ENCODE results near the gene ATF1. TPM values are rescaled to one million over a fixed set of nuclear protein-coding genes. Genes with fewer than 3 reads are reported as not detected.
"Not testable (repeated sequence)": the region's sequence is repeated elsewhere in the genome, so short reads cannot be mapped to it uniquely, and the experiment has no call there.

Gene ATF1
- total and polyA plus RNA-seq, 8 donors: 0.58 to 42.0 (median 14.5) TPM

DNA sequence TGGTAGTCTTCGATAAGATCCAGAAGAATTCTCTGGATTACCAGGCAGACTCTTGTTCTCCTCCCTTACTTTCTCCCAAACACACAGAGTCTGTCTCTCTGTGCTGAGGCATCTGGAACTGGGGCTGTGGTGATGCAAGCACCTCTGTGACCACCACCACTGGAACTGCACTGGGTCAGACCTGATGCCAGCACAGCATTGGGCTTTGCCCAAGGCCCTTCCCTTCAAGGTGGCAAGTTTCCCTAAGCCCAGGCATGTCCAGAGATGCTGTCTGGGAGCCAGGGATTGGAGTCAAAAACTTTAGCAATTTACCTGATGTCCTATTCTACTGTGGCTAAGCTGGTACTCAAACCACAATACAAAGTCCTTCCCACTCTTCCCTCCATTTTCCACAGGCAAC is 64.2 kb downstream of the ATF1 start:
- Histone ChIP-seq H3K4me3 (no peak overlapping the region), H3K36me3 (no peaks in the 10 kb centered on the region), H3K9me3 (peaks cover 0 to 9% (median 4%) of the 10 kb centered on the region in 4 donors), H3K27me3 (no peaks in the 10 kb centered on the region), H3K27ac (no peak overlapping the region), H3K4me1 (peaks cover 0 to 14% (median 8%) of the 10 kb centered on the region in 4 donors)
- no peak for DNase-seq
- 90 to 100% (median 95%) methylated on average over 1 of the region's 1 CpG for WGBS, 5 donors
- intact Hi-C loops (cut with DNase I; ENCODE audit: low total_unique reads): loop anchor here (5.0 kb wide), 1 partner anchor 159 kb away; no protein-coding TSS in a partner anchor
- TF ChIP-seq POLR2AphosphoS5 (IDR thresholded peaks at IDR 0.05): no peak
- TF ChIP-seq, protein P1, sequence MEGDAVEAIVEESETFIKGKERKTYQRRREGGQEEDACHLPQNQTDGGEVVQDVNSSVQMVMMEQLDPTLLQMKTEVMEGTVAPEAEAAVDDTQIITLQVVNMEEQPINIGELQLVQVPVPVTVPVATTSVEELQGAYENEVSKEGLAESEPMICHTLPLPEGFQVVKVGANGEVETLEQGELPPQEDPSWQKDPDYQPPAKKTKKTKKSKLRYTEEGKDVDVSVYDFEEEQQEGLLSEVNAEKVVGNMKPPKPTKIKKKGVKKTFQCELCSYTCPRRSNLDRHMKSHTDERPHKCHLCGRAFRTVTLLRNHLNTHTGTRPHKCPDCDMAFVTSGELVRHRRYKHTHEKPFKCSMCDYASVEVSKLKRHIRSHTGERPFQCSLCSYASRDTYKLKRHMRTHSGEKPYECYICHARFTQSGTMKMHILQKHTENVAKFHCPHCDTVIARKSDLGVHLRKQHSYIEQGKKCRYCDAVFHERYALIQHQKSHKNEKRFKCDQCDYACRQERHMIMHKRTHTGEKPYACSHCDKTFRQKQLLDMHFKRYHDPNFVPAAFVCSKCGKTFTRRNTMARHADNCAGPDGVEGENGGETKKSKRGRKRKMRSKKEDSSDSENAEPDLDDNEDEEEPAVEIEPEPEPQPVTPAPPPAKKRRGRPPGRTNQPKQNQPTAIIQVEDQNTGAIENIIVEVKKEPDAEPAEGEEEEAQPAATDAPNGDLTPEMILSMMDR (IDR thresholded peaks at IDR 0.05): no peak
- no peak for TF ChIP-seq POLR2A (IDR thresholded peaks at IDR 0.05)
- no peak for TF ChIP-seq EP300 (IDR thresholded peaks at IDR 0.05)

DNA sequence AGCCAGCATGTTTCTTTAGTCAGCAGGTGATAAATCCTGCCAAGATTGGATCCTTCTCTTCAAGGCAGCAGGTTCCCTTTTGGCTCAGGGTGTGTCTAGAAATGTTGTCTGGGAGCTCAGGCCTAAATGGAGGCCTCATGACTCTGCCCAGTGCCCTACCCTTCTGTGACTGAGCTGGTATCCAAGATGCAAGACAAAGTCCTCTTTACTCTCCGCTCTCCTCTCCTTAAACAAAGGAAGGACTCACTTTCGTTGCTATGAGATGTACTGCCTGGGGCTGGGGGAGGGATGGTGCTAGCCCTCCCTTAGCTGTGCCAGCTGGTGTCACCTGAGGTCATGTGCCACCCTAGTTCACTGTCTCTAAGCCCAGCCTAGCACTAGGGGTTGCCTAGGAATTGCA is 65.0 kb downstream of the ATF1 start:
- H3K4me3 ChIP-seq: no peak overlapping the region
- peaks cover 0 to 14% (median 8%) of the 10 kb centered on the region in 4 donors for H3K4me1 ChIP-seq
- DNase-seq: no peak
- TF ChIP-seq, protein P1 (IDR thresholded peaks at IDR 0.05): no peak
- no peak for TF ChIP-seq POLR2AphosphoS5 (IDR thresholded peaks at IDR 0.05)
- no peak for TF ChIP-seq POLR2A (IDR thresholded peaks at IDR 0.05)
- TF ChIP-seq EP300 (IDR thresholded peaks at IDR 0.05): no peak
- H3K27me3 ChIP-seq: no peaks in the 10 kb centered on the region
- H3K9me3 ChIP-seq: peaks cover 2 to 17% (median 9%) of the 10 kb centered on the region in 4 donors
- 70 to 83% (median 81%) methylated on average over 2 of the region's 2 CpGs for whole genome bisulfite sequencing, 5 donors
- H3K27ac ChIP-seq: no peak overlapping the region
- intact Hi-C loops (cut with DNase I; ENCODE audit: low total_unique reads): loop anchor here (5.0 kb wide), 1 partner anchor 158 kb away; no protein-coding TSS in a partner anchor
- no peaks in the 10 kb centered on the region for H3K36me3 ChIP-seq

- H3K4me1 ChIP-seq; DNase-seq; H3K36me3 ChIP-seq; H3K27ac ChIP-seq; intact Hi-C loops (cut with DNase I; ENCODE audit: low total_unique reads); H3K27me3 ChIP-seq; H3K4me3 ChIP-seq: not testable (repeated sequence)
- peaks cover 5 to 24% (median 12%) of the 10 kb centered on the region in 4 donors for H3K9me3 ChIP-seq
These were observed 69.9 kb downstream of the ATF1 start for GRCh38 chr12:50833801-50834200.

DNA sequence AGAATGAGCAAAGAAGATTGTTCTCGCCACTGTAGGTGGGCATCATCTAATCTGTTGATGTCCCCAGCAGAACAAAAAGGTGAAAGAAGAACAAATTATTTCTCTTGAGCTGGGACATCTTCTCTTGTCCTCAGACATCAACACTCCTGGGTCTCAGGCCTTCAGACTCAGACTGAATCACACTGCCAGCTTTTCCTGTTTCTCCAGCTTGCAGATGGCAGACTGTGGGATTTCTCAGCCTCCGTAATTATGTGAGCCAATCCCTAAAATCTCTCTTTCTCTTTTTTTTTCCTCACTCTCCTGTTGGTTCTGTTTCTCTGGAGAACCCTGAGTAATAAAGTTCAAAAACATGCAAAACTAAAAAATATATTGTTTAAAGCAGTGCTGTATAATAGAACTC is 75.1 kb downstream of the ATF1 start:
- DNase-seq: no peak
- WGBS, 5 donors: 78 to 86% (median 84%) methylated on average over 2 of the region's 2 CpGs
- intact Hi-C loops (cut with DNase I; ENCODE audit: low total_unique reads): no loop called here
- H3K27me3 ChIP-seq: peaks cover 0 to 8% (median 0%) of the 10 kb centered on the region in 3 donors
- H3K4me1 ChIP-seq: peaks cover 0 to 4% (median 0%) of the 10 kb centered on the region in 4 donors
- H3K36me3 ChIP-seq: no peaks in the 10 kb centered on the region
- no peak overlapping the region for H3K27ac ChIP-seq
- no peak for TF ChIP-seq EP300 (IDR thresholded peaks at IDR 0.05)
- TF ChIP-seq, protein P1 (IDR thresholded peaks at IDR 0.05): no peak
- no peak for TF ChIP-seq POLR2AphosphoS5 (IDR thresholded peaks at IDR 0.05)
- TF ChIP-seq POLR2A (IDR thresholded peaks at IDR 0.05): no peak
- peaks cover 0 to 15% (median 2%) of the 10 kb centered on the region in 4 donors for H3K9me3 ChIP-seq
- no peak overlapping the region for H3K4me3 ChIP-seq

DNA sequence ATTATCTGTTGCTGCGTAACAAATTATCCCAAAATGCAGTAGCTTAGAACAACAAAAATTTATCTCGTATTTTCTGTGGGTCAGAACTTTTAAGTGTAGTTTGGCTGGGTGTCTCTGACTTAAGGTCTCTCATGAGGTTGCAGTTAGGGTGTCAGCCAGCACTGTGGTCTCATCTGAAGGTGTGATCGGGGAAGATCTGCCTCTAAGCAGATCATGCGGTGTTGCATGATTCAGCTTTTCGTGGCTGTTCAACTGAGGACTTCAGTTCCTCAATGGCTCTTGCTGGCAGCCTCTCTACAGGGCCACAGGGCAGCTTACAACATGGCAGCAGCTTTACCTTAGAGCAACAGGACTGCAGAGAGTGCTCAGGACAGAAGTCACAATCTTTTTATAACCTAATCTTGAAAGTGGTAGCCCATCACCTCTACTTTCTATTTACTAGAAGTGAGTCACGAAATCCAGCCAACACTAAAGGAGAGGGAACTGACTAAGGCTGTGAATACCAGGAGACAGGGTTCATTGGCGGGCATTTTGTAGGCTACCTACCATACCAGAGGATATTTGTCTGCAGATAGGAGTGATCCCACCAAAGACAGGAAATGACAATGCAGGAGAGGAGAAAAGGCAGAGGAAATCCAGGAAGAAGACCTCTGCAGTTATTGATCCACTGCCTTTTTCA is 77.0 kb downstream of the ATF1 start:
- Histone ChIP-seq H3K9me3 (peaks cover 0 to 9% (median 0%) of the 10 kb centered on the region in 4 donors), H3K4me3 (no peak overlapping the region), H3K4me1 (peaks cover 0 to 4% (median 0%) of the 10 kb centered on the region in 4 donors), H3K27me3 (peaks cover 0 to 8% (median 0%) of the 10 kb centered on the region in 3 donors), H3K27ac (no peak overlapping the region), H3K36me3 (no peaks in the 10 kb centered on the region)
- TF ChIP-seq POLR2A (IDR thresholded peaks at IDR 0.05): no peak
- TF ChIP-seq POLR2AphosphoS5 (IDR thresholded peaks at IDR 0.05): no peak
- TF ChIP-seq, protein P1 (IDR thresholded peaks at IDR 0.05): no peak
- TF ChIP-seq EP300 (IDR thresholded peaks at IDR 0.05): no peak
- DNase-seq: no peak
- WGBS, 5 donors: 97 to 98% (median 98%) methylated on average over 7 of the region's 7 CpGs
- intact Hi-C loops (cut with DNase I; ENCODE audit: low total_unique reads): no loop called here

Data from stomach (tissue), 9 donors.